ENCODE data around the gene DICER1. TPM values are rescaled to one million over a fixed set of nuclear protein-coding genes. Genes with fewer than 3 reads are reported as not detected.

Gene DICER1
- total RNA-seq, 1 donor from 2014 or later = 103 TPM

- no peaks in the 10 kb centered on the region for H4K20me1 ChIP-seq (ENCODE audit: insufficient read depth, low read length)
- H3K4me1 ChIP-seq (ENCODE audit: insufficient read depth, low read length) = no peaks in the 10 kb centered on the region
- peaks cover 6% of the 10 kb centered on the region for H3K4me1 Mint-ChIP-seq (ENCODE audit: low read depth, unreplicated experiment)
- no peaks in the 10 kb centered on the region for H3K79me2 ChIP-seq (ENCODE audit: insufficient read depth, low read length)
- peaks cover 2% of the 10 kb centered on the region for H3K9me3 Mint-ChIP-seq (ENCODE audit: unreplicated experiment)
- no peak overlapping the region for H3K27ac Mint-ChIP-seq (ENCODE audit: unreplicated experiment)
- H3K9ac ChIP-seq (ENCODE audit: low read length) = no peak overlapping the region
- H3K36me3 ChIP-seq (ENCODE audit: insufficient read depth, low read length) = no peaks in the 10 kb centered on the region
- peaks cover 29% of the 10 kb centered on the region for H3K27me3 Mint-ChIP-seq (ENCODE audit: low read depth, unreplicated experiment)
- H3K27me3 ChIP-seq (ENCODE audit: insufficient read depth, low read length) = peaks cover 2% of the 10 kb centered on the region
- no peak overlapping the region for H3K27ac ChIP-seq (ENCODE audit: low read depth, low read length)
- no peak overlapping the region for H3K4me2 ChIP-seq (ENCODE audit: low read length)
- H3K36me3 Mint-ChIP-seq (ENCODE audit: low read depth, unreplicated experiment) = no peaks in the 10 kb centered on the region
- no peak overlapping the region for H3K4me3 ChIP-seq (ENCODE audit: insufficient read depth, low read depth, low read length)
- no peaks in the 10 kb centered on the region for H3K9me3 ChIP-seq (ENCODE audit: insufficient read depth, low read depth, low read length)
- DNase-seq (ENCODE audit: low read depth) = no peak
- H2AFZ ChIP-seq (ENCODE audit: low read depth, low read length) = no peak overlapping the region
- TF ChIP-seq CTCF (IDR thresholded peaks at IDR 0.05; ENCODE audit: insufficient read depth, low read depth, low read length) (no peak), EZH2 (IDR thresholded peaks at IDR 0.05; ENCODE audit: insufficient read depth, low read length) (no peak)
- no peak overlapping the region for H3K4me3 Mint-ChIP-seq (ENCODE audit: unreplicated experiment)
- FAIRE-seq = no peak
These were observed 113.4 kb downstream of the DICER1 start for GRCh38 chr14:95043732-95044462.

- DNase-seq (ENCODE audit: low read depth) (no peak), FAIRE-seq (no peak)
- Histone ChIP-seq H3K4me2 (ENCODE audit: low read length) (no peak overlapping the region), H3K27ac (ENCODE audit: low read depth, low read length) (no peak overlapping the region), H3K79me2 (ENCODE audit: insufficient read depth, low read length) (no peaks in the 10 kb centered on the region), H3K4me1 (ENCODE audit: insufficient read depth, low read length) (no peaks in the 10 kb centered on the region), H3K9me3 (ENCODE audit: insufficient read depth, low read depth, low read length) (no peaks in the 10 kb centered on the region), H3K36me3 (ENCODE audit: insufficient read depth, low read length) (no peaks in the 10 kb centered on the region), H2AFZ (ENCODE audit: low read depth, low read length) (no peak overlapping the region), H4K20me1 (ENCODE audit: insufficient read depth, low read length) (no peaks in the 10 kb centered on the region), H3K27me3 (ENCODE audit: insufficient read depth, low read length) (peaks cover 2% of the 10 kb centered on the region), H3K4me3 (ENCODE audit: insufficient read depth, low read depth, low read length) (no peak overlapping the region), H3K9ac (ENCODE audit: low read length) (no peak overlapping the region)
- peaks cover 25% of the 10 kb centered on the region for H3K27me3 Mint-ChIP-seq (ENCODE audit: low read depth, unreplicated experiment)
- H3K4me3 Mint-ChIP-seq (ENCODE audit: unreplicated experiment) = no peak overlapping the region
- peaks cover 2% of the 10 kb centered on the region for H3K9me3 Mint-ChIP-seq (ENCODE audit: unreplicated experiment)
- H3K27ac Mint-ChIP-seq (ENCODE audit: unreplicated experiment) = no peak overlapping the region
- peaks cover 6% of the 10 kb centered on the region for H3K4me1 Mint-ChIP-seq (ENCODE audit: low read depth, unreplicated experiment)
- no peak for TF ChIP-seq CTCF (IDR thresholded peaks at IDR 0.05; ENCODE audit: insufficient read depth, low read depth, low read length)
- TF ChIP-seq EZH2 (IDR thresholded peaks at IDR 0.05; ENCODE audit: insufficient read depth, low read length) = no peak
- H3K36me3 Mint-ChIP-seq (ENCODE audit: low read depth, unreplicated experiment) = no peaks in the 10 kb centered on the region
These were observed 114.0 kb downstream of the DICER1 start for GRCh38 chr14:95043314-95043713.

GRCh38 chr14:95041477-95042020 is 115.8 kb downstream of the DICER1 start:
- H3K27ac ChIP-seq (ENCODE audit: low read depth, low read length) = no peak overlapping the region

More at GRCh38 chr14:95041477-95042020, 115.8 kb downstream of the DICER1 start:
- H3K9me3 Mint-ChIP-seq (ENCODE audit: unreplicated experiment) = peaks cover 2% of the 10 kb centered on the region
- no peak overlapping the region for H3K4me3 ChIP-seq (ENCODE audit: insufficient read depth, low read depth, low read length)
- no peaks in the 10 kb centered on the region for H3K4me1 ChIP-seq (ENCODE audit: insufficient read depth, low read length)
- peaks cover 6% of the 10 kb centered on the region for H3K4me1 Mint-ChIP-seq (ENCODE audit: low read depth, unreplicated experiment)
- H3K9me3 ChIP-seq (ENCODE audit: insufficient read depth, low read depth, low read length) = no peaks in the 10 kb centered on the region
- H3K27me3 Mint-ChIP-seq (ENCODE audit: low read depth, unreplicated experiment) = peaks cover 21% of the 10 kb centered on the region
- H3K4me3 Mint-ChIP-seq (ENCODE audit: unreplicated experiment) = no peak overlapping the region
- no peak overlapping the region for H3K27ac Mint-ChIP-seq (ENCODE audit: unreplicated experiment)
- H3K9ac ChIP-seq (ENCODE audit: low read length) = no peak overlapping the region
- H4K20me1 ChIP-seq (ENCODE audit: insufficient read depth, low read length) = no peaks in the 10 kb centered on the region
- FAIRE-seq (no peak), DNase-seq (ENCODE audit: low read depth) (no peak)
- H3K79me2 ChIP-seq (ENCODE audit: insufficient read depth, low read length) = no peaks in the 10 kb centered on the region
- H3K36me3 Mint-ChIP-seq (ENCODE audit: low read depth, unreplicated experiment) = no peaks in the 10 kb centered on the region
- no peak overlapping the region for H3K4me2 ChIP-seq (ENCODE audit: low read length)
- no peak for TF ChIP-seq CTCF (IDR thresholded peaks at IDR 0.05; ENCODE audit: insufficient read depth, low read depth, low read length)
- no peak for TF ChIP-seq EZH2 (IDR thresholded peaks at IDR 0.05; ENCODE audit: insufficient read depth, low read length)
- H2AFZ ChIP-seq (ENCODE audit: low read depth, low read length) = no peak overlapping the region
- H3K27me3 ChIP-seq (ENCODE audit: insufficient read depth, low read length) = peaks cover 2% of the 10 kb centered on the region
- no peaks in the 10 kb centered on the region for H3K36me3 ChIP-seq (ENCODE audit: insufficient read depth, low read length)

Data from astrocyte (in vitro differentiated cells and primary cell).